H9 (cell line): Measurements from ENCODE around the gene PDE7B. TPM values are rescaled to one million over a fixed set of nuclear protein-coding genes. Genes with fewer than 3 reads are reported as not detected.

ENCODE experiments used
- DNase-seq: peaks from one replicate; pipeline ENCODE4 v3.0.0-alpha.2; 2017
- H2AFZ ChIP-seq: one replicate; pipeline ENCODE4 v1.6.1; 2013; ENCODE audit warnings: mild to moderate bottlenecking, low read length, control low read depth, moderate library complexity
- H2AK5ac ChIP-seq: 2 replicates; pipeline ENCODE4 v1.6.1; 2013; ENCODE audit warnings: low read length, control low read depth, mixed read lengths; ENCODE audit not compliant: insufficient read length
- H2BK120ac ChIP-seq: one replicate; pipeline ENCODE4 v1.6.1; 2013; ENCODE audit warnings: low read depth, mild to moderate bottlenecking, low read length, control low read depth, inconsistent platforms; ENCODE audit not compliant: poor library complexity, severe bottlenecking
- H2BK12ac ChIP-seq: 2 replicates; pipeline ENCODE4 v1.6.1; 2013; ENCODE audit warnings: low read length, control low read depth, mixed read lengths, low read depth; ENCODE audit not compliant: insufficient read length
- H2BK15ac ChIP-seq: 2 replicates; pipeline ENCODE4 v1.6.1; 2013; ENCODE audit warnings: low read depth, low read length, control low read depth
- H2BK20ac ChIP-seq: one replicate; pipeline ENCODE4 v1.6.1; 2013; ENCODE audit warnings: low read depth, mild to moderate bottlenecking, low read length, control low read depth, inconsistent platforms; ENCODE audit not compliant: poor library complexity, severe bottlenecking
- H2BK5ac ChIP-seq: 2 replicates; pipeline ENCODE4 v1.6.1; 2013; ENCODE audit warnings: low read length, control low read depth, mixed read lengths; ENCODE audit not compliant: insufficient read length
- H3K14ac ChIP-seq: 2 replicates; pipeline ENCODE4 v1.6.1; 2013; ENCODE audit warnings: low read length, control low read depth; ENCODE audit not compliant: insufficient read depth
- H3K18ac ChIP-seq: 2 replicates; pipeline ENCODE4 v1.6.1; 2013; ENCODE audit warnings: low read depth, mild to moderate bottlenecking, mixed read lengths, low read length, control low read depth; ENCODE audit not compliant: insufficient read length
- H3K23ac ChIP-seq: 2 replicates; pipeline ENCODE4 v1.6.1; 2013; ENCODE audit warnings: low read length, control low read depth, mixed read lengths, low read depth; ENCODE audit not compliant: insufficient read length
- H3K23me2 ChIP-seq: 2 replicates; pipeline ENCODE4 v1.6.1; 2013; ENCODE audit warnings: low read depth, mild to moderate bottlenecking, mixed read lengths, low read length, control low read depth; ENCODE audit not compliant: insufficient read length, poor library complexity, severe bottlenecking
- H3K27ac ChIP-seq: 2 replicates; pipeline ENCODE4 v1.5.1; 2013; ENCODE audit warnings: low read length, control low read depth, mixed read lengths, low read depth; ENCODE audit not compliant: insufficient read length
- H3K27me3 ChIP-seq: 2 replicates; pipeline ENCODE4 v1.6.1; 2013; ENCODE audit warnings: low read length, control low read depth, inconsistent platforms; ENCODE audit not compliant: insufficient read depth
- H3K4ac ChIP-seq: 2 replicates; pipeline ENCODE4 v1.6.1; 2013; ENCODE audit warnings: low read depth, mild to moderate bottlenecking, control low read depth, inconsistent platforms, low read length, moderate library complexity
- H3K4me1 ChIP-seq: 2 replicates; pipeline ENCODE4 v1.6.1; 2013; ENCODE audit warnings: low read length, control low read depth, inconsistent platforms; ENCODE audit not compliant: insufficient read depth
- H3K4me2 ChIP-seq: 2 replicates; pipeline ENCODE4 v1.6.1; 2013; ENCODE audit warnings: low read length, control low read depth, mixed read lengths; ENCODE audit not compliant: insufficient read length, insufficient read depth
- H3K56ac ChIP-seq: 2 replicates; pipeline ENCODE4 v1.6.1; 2013; ENCODE audit warnings: low read depth, mild to moderate bottlenecking, mixed read lengths, low read length, control low read depth; ENCODE audit not compliant: insufficient read length
- H3K79me1 ChIP-seq: 2 replicates; pipeline ENCODE4 v1.6.1; 2013; ENCODE audit warnings: low read depth, mild to moderate bottlenecking, moderate library complexity, low read length, control low read depth, inconsistent platforms; ENCODE audit not compliant: insufficient read depth, poor library complexity, severe bottlenecking
- H3K79me2 ChIP-seq: 2 replicates; pipeline ENCODE4 v1.6.1; 2013; ENCODE audit warnings: low read length, control low read depth, inconsistent platforms; ENCODE audit not compliant: insufficient read depth
- H3K9ac ChIP-seq: 2 replicates; pipeline ENCODE4 v1.6.1; 2013; ENCODE audit warnings: low read length, control low read depth, mixed read lengths; ENCODE audit not compliant: insufficient read length; ENCODE audit errors: extremely low read depth
- H3K9me3 ChIP-seq: one replicate; pipeline ENCODE4 v1.6.1; 2013; ENCODE audit warnings: low read depth, low read length, inconsistent platforms; ENCODE audit not compliant: control insufficient read depth
- H3T11ph ChIP-seq: one replicate; pipeline ENCODE4 v1.6.1; 2013; ENCODE audit warnings: mild to moderate bottlenecking, low read length, control low read depth, inconsistent platforms
- H4K20me1 ChIP-seq: one replicate; pipeline ENCODE4 v1.6.1; 2013; ENCODE audit not compliant: control insufficient read depth, insufficient read length, insufficient read depth
- H4K5ac ChIP-seq: 2 replicates; pipeline ENCODE4 v1.6.1; 2013; ENCODE audit warnings: low read depth, mild to moderate bottlenecking, mixed read lengths, low read length, control low read depth; ENCODE audit not compliant: insufficient read length
- H4K8ac ChIP-seq: replicated peaks from 2 replicates; pipeline ENCODE4 v1.6.1; 2013; ENCODE audit warnings: low read length, control low read depth, mixed read lengths, low read depth; ENCODE audit not compliant: insufficient read length
- H4K91ac ChIP-seq: 2 replicates; pipeline ENCODE4 v1.6.1; 2013; ENCODE audit warnings: low read depth, mild to moderate bottlenecking, moderate library complexity, mixed read lengths, low read length, control low read depth; ENCODE audit not compliant: insufficient read length
- H3K27ac Mint-ChIP-seq, 3 experiments: 2 replicates in 2 of 3; 3 replicates in 1 of 3; pipeline ENCODE4 v1.8.0; 2020 to 2021; ENCODE audit warnings: mixed read lengths in 3 of 3, mild to moderate bottlenecking in 1 of 3, moderate library complexity in 1 of 3
- H3K27me3 Mint-ChIP-seq: 2 replicates; pipeline ENCODE4 v1.8.0; 2021; ENCODE audit warnings: low read depth, mild to moderate bottlenecking, moderate library complexity, mixed read lengths
- H3K36me3 Mint-ChIP-seq, 3 experiments: 2 replicates in 2 of 3; 3 replicates in 1 of 3; pipeline ENCODE4 v1.8.0; 2020 to 2021; ENCODE audit warnings: low read depth in 3 of 3, mixed read lengths in 3 of 3; ENCODE audit not compliant: insufficient read depth in 1 of 3
- H3K4me1 Mint-ChIP-seq, 2 experiments: 2 replicates each; pipeline ENCODE4 v1.8.0; 2020; ENCODE audit warnings: mixed read lengths in 2 of 2
- H3K4me3 Mint-ChIP-seq, 2 experiments: 2 replicates in 1 of 2; 3 replicates in 1 of 2; pipeline ENCODE4 v1.8.0; 2020 to 2021; ENCODE audit warnings: mild to moderate bottlenecking in 2 of 2, mixed read lengths in 2 of 2, moderate library complexity in 1 of 2
- H3K9me3 Mint-ChIP-seq, 2 experiments: 2 replicates in 1 of 2; 3 replicates in 1 of 2; pipeline ENCODE4 v1.8.0; 2020; ENCODE audit warnings: mild to moderate bottlenecking in 2 of 2, mixed read lengths in 2 of 2, moderate library complexity in 1 of 2
- WGBS: extraction: QIAGEN DNeasy Blood & Tissue Kit; methylation state at CpG from one replicate; pipeline ENCODE4 v1.1.7; 2013; ENCODE audit warnings: missing lambda C conversion rate, low lambda C conversion rate, mixed read lengths; ENCODE audit not compliant: insufficient read length; ENCODE audit errors: extremely low coverage; 5-methylcytosine and 5-hydroxymethylcytosine counted together
- total RNA-seq: library from RNA; stranded (reverse); gene quantifications from 2 replicates; pipeline ENCODE4 v1.2.1, GENCODE V29; 2021
- TF ChIP-seq, protein P1 (sequence below): fragments of 200-600 bp; sonication (generic); conservative IDR thresholded peaks from 3 replicates; pipeline ENCODE4 v1.8.0; 2021; ENCODE audit warnings: antibody characterized with exemption, mild to moderate bottlenecking

PDE7B gene
- total RNA-seq, 1 experiment from 2014 or later: not detected

DNA sequence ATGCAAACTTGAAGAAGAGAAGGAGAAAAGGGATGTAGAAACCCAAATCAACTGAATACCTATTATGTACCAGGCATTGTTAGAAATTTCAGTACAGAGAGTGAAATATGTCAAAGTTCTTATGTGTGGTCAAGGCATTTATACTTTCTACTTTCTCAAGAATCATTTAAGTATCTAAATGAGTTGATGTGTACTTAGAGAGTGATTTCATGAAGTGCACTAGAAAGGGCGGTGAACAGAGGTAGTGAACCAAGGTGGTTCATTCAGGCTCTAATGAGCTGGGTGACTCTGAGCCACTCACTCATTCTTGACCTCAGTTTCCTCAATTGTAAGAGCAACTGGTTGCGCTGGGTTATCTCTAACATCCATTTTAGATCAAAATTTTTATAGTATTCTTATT is 3.3 kb downstream of the PDE7B start:
- DNase-seq: no peak
- no peaks in the 10 kb centered on the region for H3K27me3 ChIP-seq
- H3K4ac ChIP-seq: no peak overlapping the region
- H2BK15ac ChIP-seq: no peak overlapping the region
- H4K91ac ChIP-seq: no peak overlapping the region
- no peaks in the 10 kb centered on the region; the same call in 1 of the 2 replicates for H3K4me1 ChIP-seq
- H3K27ac ChIP-seq: no peak overlapping the region
- H3K18ac ChIP-seq: no peak overlapping the region
- no peak overlapping the region for H3K23ac ChIP-seq
- no peak overlapping the region for H3K14ac ChIP-seq
- no peaks in the 10 kb centered on the region for H3K79me2 ChIP-seq
- no peak overlapping the region for H4K8ac ChIP-seq
- no peak overlapping the region for H3K56ac ChIP-seq
- no peaks in the 10 kb centered on the region for H3K27me3 Mint-ChIP-seq
- no peak overlapping the region for H3K9ac ChIP-seq
- no peaks in the 10 kb centered on the region for H3K9me3 Mint-ChIP-seq
- no peaks in the 10 kb centered on the region for H3K79me1 ChIP-seq
- no peak overlapping the region for H2BK5ac ChIP-seq
- no peaks in the 10 kb centered on the region for H3K36me3 Mint-ChIP-seq
- H3K9me3 ChIP-seq: no peaks in the 10 kb centered on the region
- H3K27ac Mint-ChIP-seq: no peak overlapping the region
- H3K4me1 Mint-ChIP-seq: peaks cover 16 to 17% of the 10 kb centered on the region in 2 experiments
- H2AFZ ChIP-seq: no peak overlapping the region
- no peaks in the 10 kb centered on the region for H4K20me1 ChIP-seq
- H2BK20ac ChIP-seq: no peak overlapping the region
- no peak overlapping the region for H3K4me2 ChIP-seq
- no peak overlapping the region for H2AK5ac ChIP-seq
- TF ChIP-seq, protein P1, sequence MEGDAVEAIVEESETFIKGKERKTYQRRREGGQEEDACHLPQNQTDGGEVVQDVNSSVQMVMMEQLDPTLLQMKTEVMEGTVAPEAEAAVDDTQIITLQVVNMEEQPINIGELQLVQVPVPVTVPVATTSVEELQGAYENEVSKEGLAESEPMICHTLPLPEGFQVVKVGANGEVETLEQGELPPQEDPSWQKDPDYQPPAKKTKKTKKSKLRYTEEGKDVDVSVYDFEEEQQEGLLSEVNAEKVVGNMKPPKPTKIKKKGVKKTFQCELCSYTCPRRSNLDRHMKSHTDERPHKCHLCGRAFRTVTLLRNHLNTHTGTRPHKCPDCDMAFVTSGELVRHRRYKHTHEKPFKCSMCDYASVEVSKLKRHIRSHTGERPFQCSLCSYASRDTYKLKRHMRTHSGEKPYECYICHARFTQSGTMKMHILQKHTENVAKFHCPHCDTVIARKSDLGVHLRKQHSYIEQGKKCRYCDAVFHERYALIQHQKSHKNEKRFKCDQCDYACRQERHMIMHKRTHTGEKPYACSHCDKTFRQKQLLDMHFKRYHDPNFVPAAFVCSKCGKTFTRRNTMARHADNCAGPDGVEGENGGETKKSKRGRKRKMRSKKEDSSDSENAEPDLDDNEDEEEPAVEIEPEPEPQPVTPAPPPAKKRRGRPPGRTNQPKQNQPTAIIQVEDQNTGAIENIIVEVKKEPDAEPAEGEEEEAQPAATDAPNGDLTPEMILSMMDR: no peak
- H4K5ac ChIP-seq: no peak overlapping the region
- no peaks in the 10 kb centered on the region for H3K23me2 ChIP-seq
- no peak overlapping the region for H2BK12ac ChIP-seq
- no peak overlapping the region for H3T11ph ChIP-seq
- WGBS: no CpG with 5 or more reads among the region's 2 CpGs
- H3K4me3 Mint-ChIP-seq: no peak overlapping the region
- H2BK120ac ChIP-seq: no peak overlapping the region
